NCI-H1930 (cell line): ENCODE measurements around the gene ANAPC1.
"Not testable (repeated sequence)": the region's sequence is repeated elsewhere in the genome, so short reads cannot be mapped to it uniquely, and the experiment has no call there.

ENCODE experiments used
- DNase-seq, 2 experiments: peaks; one replicate each; lab custom pipeline; 2025; lab: John Stamatoyannopoulos, UW

The ANAPC1 gene

GRCh38 chr2:111905475-111905869 lies 21.5 kb upstream of the ANAPC1 start:
- DNase-seq, result not testable (repeated sequence)

GRCh38 chr2:111904726-111905474 lies 20.9 kb upstream of the ANAPC1 start:
- DNase-seq, result no peak

- no peak for DNase-seq
Observed at GRCh38 chr2:111903930-111904439, 20.0 kb upstream of the ANAPC1 start.

DNA sequence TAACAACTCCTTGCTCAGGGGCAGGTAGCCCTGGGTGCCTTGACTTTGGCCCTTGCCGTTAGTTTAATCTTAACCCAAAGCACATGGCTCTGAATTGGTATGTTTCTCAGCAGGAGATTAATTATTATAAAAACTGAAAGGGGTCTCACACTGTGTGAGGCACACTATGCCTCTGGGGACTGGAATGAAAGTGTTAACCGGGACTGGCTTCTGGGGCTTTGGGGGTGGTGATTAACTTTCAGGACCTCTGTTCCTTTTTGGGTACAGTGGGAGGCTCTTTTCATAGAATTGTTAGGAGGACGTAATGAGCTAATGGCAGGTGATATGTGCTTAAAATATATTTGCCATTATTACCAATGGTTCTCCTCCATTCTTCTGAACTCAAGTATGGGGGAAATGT lies 19.5 kb upstream of the ANAPC1 start:
- no peak for DNase-seq

DNA sequence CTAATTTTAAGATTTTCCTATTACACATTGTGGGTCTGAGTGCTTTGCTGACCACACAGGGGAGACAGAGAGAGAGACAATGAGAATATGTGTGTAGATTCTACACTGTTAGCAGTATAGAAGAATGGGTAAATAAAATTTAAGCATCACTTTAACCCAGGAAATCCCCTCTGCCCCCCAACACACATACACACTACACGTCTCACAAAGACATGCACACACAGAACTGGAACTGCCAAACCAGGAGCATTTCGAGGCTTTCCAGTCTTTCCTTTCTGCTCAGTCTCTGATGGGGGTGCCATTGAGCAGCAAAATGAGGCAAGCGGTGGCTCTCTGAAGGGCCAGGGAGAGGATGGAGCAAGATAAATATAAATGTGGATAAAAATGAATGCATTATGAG lies 16.9 kb upstream of the ANAPC1 start:
- no peak for DNase-seq

GRCh38 chr2:111898703-111899514 lies 14.9 kb upstream of the ANAPC1 start:
- DNase-seq, result no peak

- peak; percentile 84 to 87 for DNase-seq
Observed at GRCh38 chr2:111897924-111898702, 14.1 kb upstream of the ANAPC1 start, which contains the start of gene MERTK. Gene MERTK, plus strand, starts transcription at chr2:111898607. Its CDS starts 129 bp downstream, at chr2:111898736.

GRCh38 chr2:111897630-111897923 lies 13.6 kb upstream of the ANAPC1 start:
- no peak for DNase-seq

DNA sequence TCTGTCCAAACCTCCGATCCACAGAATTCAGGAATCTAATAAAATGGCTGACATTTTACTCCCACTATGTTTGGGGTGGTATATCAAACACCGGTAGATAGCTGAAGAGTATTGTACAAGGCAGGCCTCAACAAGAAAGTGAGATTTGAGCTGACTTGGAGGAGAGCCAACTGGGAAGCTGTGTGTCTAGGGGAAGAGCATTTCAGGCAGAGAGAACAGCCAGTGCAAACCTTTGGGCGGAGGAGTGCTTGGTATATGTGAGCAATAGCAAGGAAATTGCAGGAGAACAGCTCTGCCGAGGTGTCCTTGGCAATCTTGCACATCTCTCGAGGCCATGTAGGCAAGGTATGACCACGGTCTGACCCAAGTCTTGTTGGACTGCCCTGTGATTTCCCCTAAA lies 12.6 kb upstream of the ANAPC1 start:
- DNase-seq, result no peak

- DNase-seq, result no peak
Observed at GRCh38 chr2:111896024-111896423, 12.0 kb upstream of the ANAPC1 start.

DNA sequence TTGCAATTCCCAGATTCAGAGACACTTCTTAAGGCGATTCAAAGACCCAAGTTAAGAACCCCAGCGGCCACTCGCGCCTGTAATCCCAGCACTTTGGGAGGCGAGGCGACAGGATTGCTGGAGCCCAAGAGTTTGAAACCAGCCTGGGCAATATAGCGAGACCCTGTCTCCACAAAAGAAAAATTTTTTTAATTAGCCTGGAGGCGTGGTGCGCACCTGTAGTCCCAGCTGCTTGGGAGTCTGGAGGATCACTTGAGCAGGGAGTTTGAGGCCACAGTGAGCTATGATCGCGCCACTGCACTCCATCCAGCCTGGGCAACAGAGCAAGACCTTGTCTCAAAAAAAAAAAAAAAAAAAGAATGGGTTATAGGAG lies 585 bp upstream of the ANAPC1 start:
- no peak for DNase-seq

DNA sequence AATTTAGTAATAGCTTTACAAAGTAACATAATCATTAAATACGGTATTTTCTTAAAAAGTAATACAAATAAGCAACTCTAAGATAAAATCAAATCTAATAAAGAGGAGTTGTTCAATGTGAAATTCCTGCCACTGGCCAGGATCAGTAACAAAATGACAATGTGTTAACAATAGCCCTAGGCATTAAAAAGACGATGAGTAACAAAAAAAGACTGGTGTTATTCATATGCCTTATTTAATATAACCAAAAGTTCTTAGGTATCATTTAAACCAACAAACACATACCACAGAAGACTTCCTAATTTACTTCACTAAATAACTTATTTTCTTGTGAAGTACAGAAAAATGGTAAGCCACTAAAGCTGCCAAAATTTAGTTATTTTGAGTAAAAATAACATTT lies 11.2 kb downstream of the ANAPC1 start:
- not testable (repeated sequence) for DNase-seq

GRCh38 chr2:111865124-111865523 lies 18.9 kb downstream of the ANAPC1 start:
- not testable (repeated sequence) for DNase-seq

GRCh38 chr2:111860005-111860404 lies 24.0 kb downstream of the ANAPC1 start:
- DNase-seq, result not testable (repeated sequence)

DNA sequence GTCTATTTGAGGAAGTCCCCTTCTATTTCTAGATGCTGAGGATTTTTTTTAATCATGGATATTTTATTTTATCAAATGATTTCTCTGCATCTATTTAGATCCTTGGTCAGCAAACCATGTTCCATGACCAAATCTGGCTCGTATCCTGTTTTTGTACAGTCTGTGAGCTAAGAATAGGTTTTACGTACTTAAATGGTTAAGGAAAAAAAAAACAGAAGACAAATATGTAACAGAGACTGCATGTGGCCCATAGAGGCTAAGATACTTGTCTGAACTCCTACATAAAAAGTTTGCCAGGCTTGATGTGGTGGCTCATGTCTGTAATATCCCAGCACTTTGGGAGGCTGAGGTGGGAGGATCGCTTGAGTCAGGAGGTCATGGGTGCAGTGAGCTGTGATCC lies 31.4 kb downstream of the ANAPC1 start:
- not testable (repeated sequence) for DNase-seq

GRCh38 chr2:111850646-111851045 lies 33.3 kb downstream of the ANAPC1 start:
- peak in 1 of 2 experiments; percentile 7 for DNase-seq

- not testable (repeated sequence) for DNase-seq
Observed at GRCh38 chr2:111839625-111840282, 44.2 kb downstream of the ANAPC1 start.

DNA sequence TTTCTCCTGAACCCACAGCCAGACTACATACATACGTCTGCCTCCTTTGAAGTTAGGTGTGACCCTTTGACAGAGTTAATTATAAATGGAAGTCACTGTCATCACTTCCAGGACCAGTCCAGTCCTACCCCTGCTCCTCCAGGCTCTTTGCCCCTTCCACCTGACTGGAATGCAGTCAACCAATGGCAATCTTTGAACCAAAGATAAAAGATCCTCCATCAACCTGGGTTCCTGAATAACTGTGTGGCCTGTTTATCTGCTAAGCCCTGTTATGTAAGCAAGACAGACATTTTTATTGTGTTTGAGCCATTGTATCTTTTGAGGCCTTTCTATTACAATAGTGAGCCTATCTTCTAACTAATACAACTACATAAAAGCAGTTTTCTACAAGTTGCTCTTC lies 45.0 kb downstream of the ANAPC1 start:
- DNase-seq, result not testable (repeated sequence)

- not testable (repeated sequence) for DNase-seq
Observed at GRCh38 chr2:111834221-111834620, 49.8 kb downstream of the ANAPC1 start.

DNA sequence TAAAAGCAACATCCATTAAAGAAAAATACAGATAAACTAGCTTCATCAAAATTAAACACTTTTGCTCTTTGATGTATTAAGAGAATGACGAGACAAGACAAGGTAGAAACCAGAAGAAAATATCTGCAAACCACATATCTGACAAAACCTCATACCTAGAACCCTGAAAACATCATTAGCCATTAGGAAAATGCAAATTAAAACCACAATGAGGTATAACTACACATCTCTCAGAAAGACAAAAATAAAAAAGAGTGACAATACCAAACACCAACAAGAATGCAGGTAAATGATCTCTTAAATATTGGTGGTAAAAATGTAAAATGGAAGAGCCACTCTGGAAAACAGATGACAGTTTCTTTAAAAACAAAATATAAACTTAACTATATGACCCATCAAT lies 53.5 kb downstream of the ANAPC1 start:
- DNase-seq, result not testable (repeated sequence)

GRCh38 chr2:111828217-111828766 lies 55.7 kb downstream of the ANAPC1 start:
- not testable (repeated sequence) for DNase-seq
